A549 (cell line): ENCODE measurements around the gene CMIP. TPM values are rescaled to one million over a fixed set of nuclear protein-coding genes. Genes with fewer than 3 reads are reported as not detected.

Experiments used
- ATAC-seq, 2 experiments: fragments of 200-7000 bp in 1 of 2; fragments of >200 bp in 1 of 2; cut with Nextera tagmentation in 1 of 2; cut with Tn5 transposase in 1 of 2; 3 replicates each; pipeline versions ENCODE4 v1.8.0 to v1.9.1; 2018 to 2020; ENCODE audit warnings: mild to moderate bottlenecking in 1 of 2, moderate library complexity in 1 of 2
- CTCF ChIA-PET: fragments of 300-600 bp; sonication (Branson Sonifier 250); formaldehyde crosslinking; extraction: SDS; loops from one replicate; lab custom pipeline; 2021; ENCODE audit warnings: antibody characterized with exemption, inconsistent platforms; lab: Yijun Ruan, JAX
- POLR2A ChIA-PET: fragments of 350-600 bp; formaldehyde crosslinking; extraction: SDS; loops from one replicate; lab custom pipeline; 2021; ENCODE audit warnings: antibody characterized with exemption, inconsistent platforms; lab: Yijun Ruan, JAX
- DNase-seq, 2 experiments: peaks; one replicate each; pipeline versions ENCODE4 v3.0.0 to v3.0.0-alpha.2; 2011 to 2016; ENCODE audit warnings: low read depth in 1 of 2, low spot score in 1 of 2
- FAIRE-seq: peaks from 2 replicates; lab custom pipeline; 2011; peaks lifted over from hg19 to GRCh38; lab: Jason Lieb, UNC
- H3K27ac ChIP-seq, 2 experiments: fragments of >200 bp; sonication (Bioruptor Twin); formaldehyde crosslinking; 3 replicates each; pipeline ENCODE4 v1.5.1; 2016 to 2017
- H3K4me1 ChIP-seq: fragments of >200 bp; sonication (Bioruptor Twin); formaldehyde crosslinking; 3 replicates; pipeline ENCODE4 v1.6.1; 2016
- H3K4me2 ChIP-seq: fragments of >200 bp; sonication (Bioruptor Twin); formaldehyde crosslinking; 3 replicates; pipeline ENCODE4 v1.6.1; 2016
- H3K4me3 ChIP-seq: fragments of >200 bp; sonication (Bioruptor Twin); formaldehyde crosslinking; 3 replicates; pipeline ENCODE4 v1.5.1; 2016
- H3K9me3 ChIP-seq: fragments of >200 bp; sonication (Bioruptor Twin); formaldehyde crosslinking; 3 replicates; pipeline ENCODE4 v1.6.1; 2016
- CBX2 ChIP-seq: fragments of 200-600 bp; sonication (generic); IDR thresholded peaks from 2 replicates; pipeline ENCODE4 v1.6.1; 2016; ENCODE audit warnings: low read depth, mild to moderate bottlenecking, borderline replicate concordance
- CBX8 ChIP-seq: fragments of 200-600 bp; sonication (generic); IDR thresholded peaks from 2 replicates; pipeline ENCODE4 v1.6.1; 2016
- CHD2 ChIP-seq: fragments of 150-350 bp; IDR thresholded peaks from 2 replicates; pipeline ENCODE4 v1.6.1; 2014; ENCODE audit warnings: low read length; ENCODE audit not compliant: partially characterized antibody
- EHF ChIP-seq: fragments of 250-450 bp; sonication (Bioruptor Pico); IDR thresholded peaks from 2 replicates; pipeline ENCODE4 v1.5.0; 2020; ENCODE audit warnings: mild to moderate bottlenecking
- FOSL2 ChIP-seq, 2 experiments: fragments of 450-650 bp in 1 of 2; fragments of >200 bp in 1 of 2; sonication (Bioruptor Twin) in 1 of 2; formaldehyde crosslinking; IDR thresholded peaks; 2 replicates each; pipeline versions ENCODE4 v1.5.0 to v1.6.1; 2016 to 2020; ENCODE audit warnings: mild to moderate bottlenecking in 1 of 2, moderate library complexity in 1 of 2
- HDAC2 ChIP-seq: fragments of 200-600 bp; sonication (generic); IDR thresholded peaks from 2 replicates; pipeline ENCODE4 v1.6.1; 2016
- HMGXB4 ChIP-seq: fragments of 250-450 bp; sonication (Bioruptor Pico); IDR thresholded peaks from 2 replicates; pipeline ENCODE4 v1.5.0; 2021; ENCODE audit warnings: mild to moderate bottlenecking, moderate library complexity, borderline replicate concordance
- HOXB13 ChIP-seq: fragments of 250-450 bp; sonication (Bioruptor Pico); IDR thresholded peaks from 2 replicates; pipeline ENCODE4 v1.5.0; 2020; ENCODE audit warnings: low read depth, mild to moderate bottlenecking, moderate library complexity
- JUNB ChIP-seq: fragments of >200 bp; sonication (Bioruptor Twin); formaldehyde crosslinking; IDR thresholded peaks from 2 replicates; pipeline ENCODE4 v1.6.1; 2016
- KDM1A ChIP-seq: fragments of 200-600 bp; sonication (generic); IDR thresholded peaks from 2 replicates; pipeline ENCODE4 v1.6.1; 2016; ENCODE audit warnings: low read depth, mild to moderate bottlenecking
- MAFK ChIP-seq: fragments of 450-650 bp; IDR thresholded peaks from 2 replicates; pipeline ENCODE4 v1.6.1; 2014; ENCODE audit not compliant: partially characterized antibody
- MAX ChIP-seq: IDR thresholded peaks from 2 replicates; pipeline ENCODE4 v1.6.1; 2012
- MAZ ChIP-seq: fragments of 150-350 bp; IDR thresholded peaks from 2 replicates; pipeline ENCODE4 v1.6.1; 2014; ENCODE audit warnings: antibody characterized with exemption, low read depth, low read length, borderline replicate concordance
- MYC ChIP-seq: IDR thresholded peaks from 2 replicates; pipeline ENCODE4 v1.6.1; 2012; ENCODE audit warnings: mild to moderate bottlenecking, inconsistent platforms, low read length, improper control_type of control experiment, borderline replicate concordance
- POLR2A ChIP-seq: IDR thresholded peaks from 2 replicates; pipeline ENCODE4 v1.6.1; 2012; ENCODE audit warnings: mild to moderate bottlenecking, low read length
- RARB ChIP-seq: fragments of 250-450 bp; sonication (Bioruptor Pico); IDR thresholded peaks from 2 replicates; pipeline ENCODE4 v1.8.0; 2021; ENCODE audit warnings: mild to moderate bottlenecking, moderate library complexity
- RCOR1 ChIP-seq: fragments of 150-350 bp; IDR thresholded peaks from 2 replicates; pipeline ENCODE4 v1.6.1; 2014; ENCODE audit warnings: antibody characterized with exemption, low read length, low read depth
- SREBF2 ChIP-seq: fragments of 450-650 bp; IDR thresholded peaks from 2 replicates; pipeline ENCODE4 v1.6.1; 2014; ENCODE audit warnings: mild to moderate bottlenecking, moderate library complexity
- TFCP2L1 ChIP-seq: fragments of 250-450 bp; sonication (Bioruptor Pico); IDR thresholded peaks from 2 replicates; pipeline ENCODE4 v1.5.0; 2021; ENCODE audit warnings: mild to moderate bottlenecking
- WGBS: methylation state at CpG from one replicate; pipeline ENCODE4 v1.1.6; 2017; ENCODE audit errors: missing lambda C conversion rate; 5-methylcytosine and 5-hydroxymethylcytosine counted together
- polyA plus RNA-seq, 4 experiments: library from polyadenylated mRNA; depleted of rRNA in 3 of 4; stranded (reverse); fragments of >200 nt; fragmentation: RNase III in 1 of 4; extraction: RNeasy Plus Mini Kit Qiagen cat#74134 plus additional on column Dnase treatment in 1 of 4; gene quantifications; 2 replicates in 3 of 4; 3 replicates in 1 of 4; pipeline ENCODE4 v1.2.3, GENCODE V29; 2011 to 2017
- TF ChIP-seq, protein P1 (sequence below): IDR thresholded peaks from 2 replicates; pipeline ENCODE4 v1.6.1; 2012; ENCODE audit warnings: low read depth, borderline replicate concordance

Gene CMIP
- polyA plus RNA-seq, 2 of the 4 experiments (the other 2 are of a cell fraction): 21.6 to 125 TPM

DNA sequence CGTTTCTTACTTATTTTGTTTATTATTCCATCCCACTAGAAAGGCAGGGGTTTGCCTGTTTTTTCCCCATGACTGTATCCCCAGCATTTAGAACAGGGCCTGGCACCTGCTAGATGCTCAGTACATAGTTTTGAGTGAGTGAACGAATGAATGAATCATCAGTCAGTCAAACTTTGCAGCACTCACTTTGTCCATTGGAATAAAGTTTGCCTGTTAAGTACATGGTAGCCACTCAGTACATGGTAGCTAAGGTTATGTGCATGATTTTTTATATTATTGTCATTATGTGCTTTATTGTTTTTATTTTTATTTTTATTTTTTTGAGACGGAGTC is 88.5 kb downstream of the CMIP start:
- TF ChIP-seq RARB (no peak), KDM1A (no peak), SREBF2 (no peak), HMGXB4 (no peak), CHD2 (no peak), MAZ (no peak), FOSL2 (IDR thresholded peaks at IDR 0.05) (no peak), FOSL2 (CRISPR knock-in tag; IDR thresholded peaks at IDR 0.05) (peak; percentile 9; the same call in 1 of the 2 replicates), CBX8 (no peak)
- ChIA-PET CTCF (interaction anchor here (1.5 kb wide), 1 partner anchor 90 kb away, joined by 3 read pairs; no protein-coding TSS in a partner anchor), POLR2A (no interaction called here)
- DNase-seq (no peak), ATAC-seq (peak; percentile 4 to 12; a peak in 4 of 6 replicates), FAIRE-seq (no peak)
- no peak overlapping the region for H3K4me3 ChIP-seq
- peak overlapping the region; percentile 64 to 80 for H3K27ac ChIP-seq
- H3K9me3 ChIP-seq: no peaks in the 10 kb centered on the region
- 57% methylated on average over 3 of the region's 3 CpGs for WGBS
- peak overlapping the region; percentile 63 for H3K4me2 ChIP-seq
- H3K4me1 ChIP-seq: peaks cover 94% of the 10 kb centered on the region

GRCh38 chr16:81535679-81536360 is 91.2 kb downstream of the CMIP start:
- DNase-seq (no peak), ATAC-seq (no peak), FAIRE-seq (no peak)
- H3K27ac ChIP-seq: peak overlapping the region; percentile 3 to 23; a peak in 3 of 6 replicates
- ChIA-PET POLR2A (no interaction called here), CTCF (interaction anchor here (0.6 to 0.8 kb wide), 2 partner anchors 12 to 132 kb away, joined by 3 to 5 read pairs; no protein-coding TSS in a partner anchor)
- 72% methylated on average over 10 of the region's 10 CpGs for WGBS
- no peaks in the 10 kb centered on the region for H3K9me3 ChIP-seq
- peak overlapping the region; percentile 63; the same call in 1 of the 3 replicates for H3K4me2 ChIP-seq
- TF ChIP-seq EHF (CRISPR knock-in tag): no peak
- TF ChIP-seq RCOR1: no peak
- TF ChIP-seq SREBF2: no peak
- no peak for TF ChIP-seq TFCP2L1 (CRISPR knock-in tag)
- TF ChIP-seq, protein P1, sequence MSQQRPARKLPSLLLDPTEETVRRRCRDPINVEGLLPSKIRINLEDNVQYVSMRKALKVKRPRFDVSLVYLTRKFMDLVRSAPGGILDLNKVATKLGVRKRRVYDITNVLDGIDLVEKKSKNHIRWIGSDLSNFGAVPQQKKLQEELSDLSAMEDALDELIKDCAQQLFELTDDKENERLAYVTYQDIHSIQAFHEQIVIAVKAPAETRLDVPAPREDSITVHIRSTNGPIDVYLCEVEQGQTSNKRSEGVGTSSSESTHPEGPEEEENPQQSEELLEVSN: no peak
- no peak for TF ChIP-seq HDAC2
- TF ChIP-seq HOXB13 (CRISPR knock-in tag): no peak
- TF ChIP-seq MAX: no peak
- no peak for TF ChIP-seq POLR2A
- TF ChIP-seq CBX2: no peak
- no peak for TF ChIP-seq JUNB
- no peak overlapping the region for H3K4me3 ChIP-seq
- H3K4me1 ChIP-seq: peaks cover 94% of the 10 kb centered on the region

- FAIRE-seq (no peak), ATAC-seq (no peak), DNase-seq (no peak)
- H3K4me1 ChIP-seq: peaks cover 94% of the 10 kb centered on the region
- ChIA-PET POLR2A (no interaction called here), CTCF (interaction anchor here (0.8 kb wide), 1 partner anchor 11 kb away, joined by 5 read pairs; no protein-coding TSS in a partner anchor)
- WGBS: 89% methylated on average over 11 of the region's 11 CpGs
- H3K4me2 ChIP-seq: no peak overlapping the region
- no peaks in the 10 kb centered on the region for H3K9me3 ChIP-seq
- TF ChIP-seq MYC (no peak), MAFK (peak; percentile 85)
- no peak overlapping the region for H3K4me3 ChIP-seq
- 0 out of 6 replicates have a peak overlapping the region, but pooled peaks of 1 of the 2 experiments have one; percentile 14 for H3K27ac ChIP-seq
Measured at GRCh38 chr16:81536648-81537047, 92.0 kb downstream of the CMIP start.
